NCI-H510A (cell line): ENCODE data around the gene RIC3.
"Not testable (repeated sequence)": the region's sequence is repeated elsewhere in the genome, so short reads cannot be mapped to it uniquely, and the experiment has no call there.

Experiments used
- DNase-seq: peaks from one replicate; lab custom pipeline; 2025; lab: John Stamatoyannopoulos, UW

Gene RIC3

DNA sequence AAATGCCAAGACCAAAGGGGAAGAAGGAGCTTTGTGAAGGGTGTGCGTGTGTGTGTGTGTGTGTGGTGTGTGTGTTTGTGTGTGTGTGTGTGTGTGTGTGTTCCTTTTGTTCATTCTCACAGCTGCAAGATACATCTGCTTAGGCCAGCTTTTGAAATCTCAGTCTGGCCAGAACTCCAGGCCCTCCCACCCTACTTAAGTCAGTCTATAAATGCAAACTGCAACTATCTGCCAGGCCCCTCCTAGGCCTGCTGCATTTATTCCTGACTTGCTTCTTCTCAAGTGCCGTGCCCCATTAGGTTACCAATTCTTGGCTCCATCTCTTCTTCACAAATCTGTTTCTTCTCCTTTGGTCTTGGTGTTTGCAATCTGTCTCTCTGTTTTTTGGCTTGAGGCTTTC is 21.6 kb upstream of the RIC3 start:
- DNase-seq = no peak

DNA sequence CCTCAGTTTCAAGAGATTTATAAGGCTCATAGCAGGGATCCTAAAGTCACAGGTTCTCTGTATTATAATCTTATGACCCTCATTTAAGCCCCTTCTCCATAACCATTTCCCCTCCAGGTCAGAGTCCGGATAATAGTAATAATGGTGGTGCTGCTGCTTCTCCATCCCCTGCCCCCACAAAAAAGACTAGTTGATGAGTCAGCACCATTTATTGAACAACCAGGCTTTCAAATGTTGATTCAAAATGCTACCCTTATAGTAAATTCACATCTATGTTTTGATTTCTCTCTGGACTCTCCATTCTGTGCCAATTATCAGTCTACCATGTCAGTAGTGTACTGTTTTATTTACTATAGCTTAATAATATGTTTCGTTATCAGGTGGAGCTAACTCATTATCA is 17.6 kb upstream of the RIC3 start:
- no peak for DNase-seq

DNA sequence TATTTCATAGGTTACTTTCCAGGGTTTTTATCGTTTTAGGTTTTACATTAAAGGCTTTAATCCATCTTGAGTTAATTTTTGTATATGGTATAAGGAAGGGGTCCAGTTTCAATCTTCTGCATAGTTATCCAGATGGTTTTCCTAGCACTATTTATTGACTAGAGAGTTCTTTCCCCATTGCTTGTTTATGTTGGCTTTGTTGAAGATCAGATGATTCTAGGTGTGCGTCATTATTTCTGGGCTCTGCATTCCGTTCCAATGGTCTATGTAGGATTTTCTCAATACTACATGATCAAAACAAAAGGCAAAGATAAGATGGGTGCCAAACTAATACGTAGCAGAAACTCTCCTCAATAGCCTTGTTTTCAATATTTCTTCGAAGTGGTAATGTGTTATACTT is 14.3 kb upstream of the RIC3 start:
- DNase-seq = no peak

DNA sequence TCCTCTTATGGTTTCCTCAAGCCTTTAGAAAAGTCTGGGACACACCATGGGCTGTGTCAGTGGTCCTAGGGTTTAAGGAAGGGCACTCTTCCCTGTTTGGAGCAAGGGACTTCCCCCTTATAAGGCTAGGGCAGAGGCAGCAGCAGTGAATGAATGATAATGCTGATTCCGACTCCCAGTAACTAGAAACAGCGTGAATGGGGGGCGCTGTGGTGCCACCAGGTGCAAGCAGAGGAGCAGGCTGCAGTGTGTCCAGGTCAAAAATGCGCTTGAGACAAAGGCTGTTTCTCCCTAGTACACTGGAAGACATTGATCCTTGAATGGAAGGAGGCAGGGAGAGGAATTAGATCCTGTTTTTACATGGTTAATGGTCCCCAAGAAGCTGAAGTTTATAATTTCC is 11.6 kb upstream of the RIC3 start:
- no peak for DNase-seq

DNA sequence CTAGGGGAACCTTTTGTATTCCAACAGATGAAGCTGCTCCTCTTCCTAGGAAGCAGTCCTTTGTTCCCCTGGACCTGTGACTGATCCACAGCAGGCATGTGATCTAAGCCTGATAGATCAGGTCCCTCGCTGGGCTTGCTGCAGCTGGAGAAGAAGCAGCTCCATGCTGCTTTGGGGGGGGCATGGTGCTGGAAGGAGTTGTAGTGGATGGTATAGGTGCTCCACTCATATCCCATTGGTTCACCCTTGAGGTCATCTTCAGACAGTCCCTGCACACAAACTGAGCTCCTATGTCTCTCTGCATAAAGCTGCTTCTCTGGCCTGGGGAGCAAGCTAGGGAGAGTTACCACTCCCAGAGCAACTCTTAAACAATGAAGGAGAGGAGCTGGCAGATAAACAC is 9.5 kb upstream of the RIC3 start:
- no peak for DNase-seq

DNA sequence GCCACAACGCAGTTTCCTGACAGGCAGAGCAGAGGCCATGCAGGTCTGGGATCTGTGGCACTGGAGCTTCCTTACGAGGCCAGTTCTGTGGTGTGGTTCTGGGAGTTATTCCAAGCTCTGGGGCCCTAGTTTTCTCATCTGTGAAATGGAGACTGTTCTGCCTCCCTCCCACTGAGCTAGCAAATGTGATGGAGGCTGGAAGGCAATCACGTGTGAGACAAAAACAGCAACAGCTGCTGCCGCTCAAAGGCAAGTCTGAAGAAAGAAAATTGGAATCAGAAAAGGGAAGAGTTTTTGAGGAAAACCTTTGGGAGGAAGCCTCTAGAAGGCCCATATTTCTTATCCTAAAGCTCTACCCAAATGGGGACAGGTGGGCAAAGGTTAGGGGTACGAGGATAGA is 8.3 kb upstream of the RIC3 start:
- no peak for DNase-seq

DNA sequence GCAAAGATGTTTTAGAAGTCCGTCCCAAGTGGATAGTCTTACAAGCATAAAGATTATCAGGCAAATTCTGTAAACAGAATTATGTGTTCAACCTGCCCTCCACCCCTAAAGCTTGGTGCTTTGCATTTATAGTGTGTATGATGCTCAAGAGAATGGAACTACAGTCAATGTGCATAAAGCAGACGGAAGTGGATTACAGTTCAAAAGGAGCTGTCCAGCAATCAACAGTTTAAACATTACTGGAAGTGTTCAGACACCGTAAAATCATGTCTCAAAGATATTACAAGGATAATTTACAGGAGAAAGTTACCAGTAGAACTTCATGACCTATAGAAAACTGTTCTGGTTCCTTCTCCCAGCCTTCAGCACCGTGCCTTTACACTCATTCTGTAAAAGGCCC is 1.0 kb downstream of the RIC3 start:
- no peak for DNase-seq

DNA sequence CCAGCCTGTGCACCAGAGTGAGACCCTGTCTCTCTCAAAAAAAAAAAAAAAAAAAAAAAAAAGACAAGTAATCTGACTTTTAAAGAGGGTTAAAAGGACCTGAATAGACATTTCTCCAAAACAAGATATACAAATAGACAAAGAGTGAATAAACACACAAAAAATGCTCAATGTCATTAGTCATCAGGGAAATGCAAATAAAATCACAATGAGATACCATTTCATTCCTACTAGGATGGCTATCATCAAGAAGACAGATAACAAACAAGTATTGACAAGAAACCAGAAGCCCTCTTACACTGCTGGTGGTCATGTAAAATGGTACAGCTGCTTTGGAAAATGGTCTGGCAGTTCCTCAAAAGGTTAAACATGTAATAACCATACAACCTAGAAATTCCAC is 4.1 kb downstream of the RIC3 start:
- no peak for DNase-seq

DNA sequence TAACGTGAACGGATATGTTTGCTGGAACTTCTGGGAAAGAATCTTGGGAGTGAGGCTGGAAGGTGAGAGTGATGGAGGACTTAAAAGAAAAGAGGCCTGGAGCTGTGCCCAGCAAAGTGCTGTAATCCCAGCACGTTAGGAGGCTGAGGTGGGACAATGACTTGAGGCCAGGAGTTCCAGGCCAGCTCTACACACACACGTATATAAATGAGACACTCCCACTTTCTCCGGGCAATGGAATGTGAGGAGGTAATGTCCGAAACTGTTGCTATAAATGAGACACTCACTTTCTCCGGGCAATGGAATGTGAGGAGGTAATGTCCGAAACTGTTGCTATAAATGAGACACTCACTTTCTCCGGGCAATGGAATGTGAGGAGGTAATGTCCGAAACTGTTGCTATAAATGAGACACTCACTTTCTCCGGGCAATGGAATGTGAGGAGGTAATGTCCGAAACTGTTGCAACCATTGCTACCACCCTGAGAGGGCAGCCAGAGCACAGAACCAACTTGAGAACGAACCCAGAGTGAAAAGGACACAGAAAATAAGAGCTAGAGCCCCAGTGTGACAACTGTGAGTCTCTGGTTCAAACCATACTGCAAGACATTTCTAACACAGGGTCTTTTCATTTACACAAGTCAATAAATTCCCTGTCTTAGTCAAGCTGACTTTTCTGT is 7.1 kb downstream of the RIC3 start:
- not testable (repeated sequence) for DNase-seq

DNA sequence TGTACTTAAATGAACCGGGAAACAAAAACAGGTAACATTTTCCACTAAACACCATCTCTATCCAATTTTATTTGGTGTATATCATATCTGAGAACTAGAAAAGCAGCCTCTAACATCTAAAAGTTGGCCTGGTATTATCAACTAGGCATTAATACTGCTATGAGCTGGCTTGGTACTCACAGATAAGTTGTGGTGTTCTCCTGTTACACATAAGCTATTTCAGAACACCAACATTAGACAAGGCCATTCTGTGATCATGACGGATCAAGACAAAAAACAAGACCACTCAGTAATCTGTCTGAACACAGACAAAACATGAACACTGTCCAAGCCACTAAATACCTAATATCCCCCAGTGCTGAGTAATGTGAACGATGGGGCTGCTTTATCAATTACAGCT is 11.9 kb downstream of the RIC3 start:
- no peak for DNase-seq

DNA sequence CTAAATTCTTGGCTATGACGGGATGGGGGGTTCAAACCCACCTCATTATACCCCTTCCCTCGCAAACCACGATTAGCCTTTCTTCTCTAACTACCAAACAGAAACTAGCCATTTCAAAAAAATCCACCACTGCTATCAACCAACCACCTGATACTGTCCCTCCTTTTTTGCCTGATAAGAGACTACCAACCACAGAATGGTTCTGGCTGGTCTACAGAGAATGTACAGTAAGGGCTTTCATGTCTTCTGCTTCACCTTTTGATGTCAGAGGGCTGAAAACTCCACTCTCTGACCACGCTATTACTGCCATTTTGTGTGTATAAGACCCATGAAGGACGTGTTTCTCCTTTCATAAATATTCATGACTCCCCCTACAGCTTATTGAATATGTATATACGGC is 19.1 kb downstream of the RIC3 start:
- DNase-seq = no peak

DNA sequence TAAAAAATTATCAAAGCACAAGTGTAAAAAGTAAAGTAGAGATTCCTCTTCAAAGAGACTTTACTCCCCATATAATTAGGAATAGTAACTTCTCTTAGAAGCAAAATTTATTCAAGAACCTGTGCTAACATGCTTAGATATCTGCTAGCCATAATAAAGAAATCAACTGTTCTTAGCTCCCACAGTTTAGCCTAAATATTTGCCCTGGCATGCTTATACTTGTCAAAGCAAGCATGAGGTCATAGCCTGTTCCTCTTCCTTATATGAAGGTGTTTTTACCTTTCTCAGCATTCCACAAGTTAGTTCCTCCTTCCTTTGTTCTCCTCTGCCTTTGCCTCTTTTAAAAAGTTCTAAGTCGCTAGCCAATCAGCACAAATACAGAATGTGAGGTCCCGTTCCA is 30.3 kb downstream of the RIC3 start:
- no peak for DNase-seq

DNA sequence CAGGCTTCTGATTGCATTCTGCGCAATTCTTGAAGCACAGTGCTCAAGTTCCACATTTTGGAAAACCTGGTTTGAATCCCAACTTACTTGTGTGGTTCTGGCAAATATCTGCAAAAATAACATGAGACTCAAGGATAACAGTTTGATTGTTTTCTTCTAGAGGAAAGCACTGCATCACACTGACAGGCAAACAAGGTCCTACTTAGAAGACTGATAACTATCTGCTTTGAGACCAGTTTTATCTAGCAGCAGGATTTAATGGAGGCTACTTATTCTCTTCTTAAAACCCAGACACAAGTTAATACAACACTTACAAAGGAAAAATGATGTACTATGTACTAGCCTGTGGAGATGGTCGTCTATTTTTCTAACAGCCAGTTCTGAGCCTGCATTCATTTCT is 41.4 kb downstream of the RIC3 start:
- no peak for DNase-seq

DNA sequence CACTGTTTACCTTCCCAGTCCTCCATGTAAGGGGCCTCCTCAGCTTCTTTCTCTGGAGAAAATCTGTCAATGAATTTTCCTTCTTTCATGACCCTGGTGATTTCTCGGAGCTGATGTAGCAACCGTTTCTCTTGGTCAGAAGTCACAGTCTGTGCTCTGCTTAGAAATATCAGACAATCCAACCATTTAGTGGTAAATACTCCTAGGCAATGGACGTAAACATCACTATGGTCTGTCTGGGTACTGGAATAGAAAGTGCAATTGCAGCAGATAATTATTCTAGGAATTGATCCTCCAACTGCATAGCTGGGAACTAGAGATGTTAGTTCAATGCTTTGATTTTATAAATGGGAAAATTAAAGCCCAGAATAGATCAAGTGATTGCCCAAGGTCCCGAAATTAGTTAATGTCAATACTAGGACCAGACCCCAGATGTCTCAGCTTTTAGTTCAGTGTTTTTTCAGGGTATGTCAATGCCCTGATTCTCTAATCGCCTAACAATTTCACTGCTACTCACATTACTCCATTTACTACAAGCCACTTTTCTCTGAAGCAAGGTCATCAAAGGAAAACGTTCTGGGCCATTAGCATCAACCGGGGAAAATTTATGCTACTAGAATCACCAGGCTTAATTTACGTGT is 42.1 kb downstream of the RIC3 start:
- no peak for DNase-seq

DNA sequence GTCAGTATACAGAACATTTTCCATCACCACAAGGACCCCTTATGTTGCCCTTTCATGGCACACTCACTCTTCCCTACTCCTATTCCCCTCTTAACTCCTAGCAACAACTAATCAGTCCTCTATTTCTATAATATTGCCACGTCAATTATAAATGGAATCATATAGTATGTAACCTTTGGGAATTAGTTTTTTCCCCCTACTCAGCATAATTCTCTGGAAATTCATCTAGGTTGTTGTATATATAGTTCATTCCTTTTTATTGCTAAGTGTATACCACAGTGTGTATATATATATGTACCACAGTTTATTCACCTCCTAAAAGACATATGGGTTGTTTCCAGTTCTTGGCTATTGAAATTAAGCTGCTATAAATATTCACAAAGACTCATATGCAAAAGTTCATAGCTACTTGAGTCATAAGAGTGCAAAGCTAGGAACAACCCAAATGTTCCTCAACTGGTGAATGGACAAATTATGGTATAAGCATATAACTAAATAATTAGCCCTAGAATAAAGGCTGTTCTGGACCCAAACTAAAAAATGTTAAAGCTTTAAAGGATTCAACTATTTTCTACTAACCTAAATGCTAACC is 46.6 kb downstream of the RIC3 start:
- DNase-seq = no peak

DNA sequence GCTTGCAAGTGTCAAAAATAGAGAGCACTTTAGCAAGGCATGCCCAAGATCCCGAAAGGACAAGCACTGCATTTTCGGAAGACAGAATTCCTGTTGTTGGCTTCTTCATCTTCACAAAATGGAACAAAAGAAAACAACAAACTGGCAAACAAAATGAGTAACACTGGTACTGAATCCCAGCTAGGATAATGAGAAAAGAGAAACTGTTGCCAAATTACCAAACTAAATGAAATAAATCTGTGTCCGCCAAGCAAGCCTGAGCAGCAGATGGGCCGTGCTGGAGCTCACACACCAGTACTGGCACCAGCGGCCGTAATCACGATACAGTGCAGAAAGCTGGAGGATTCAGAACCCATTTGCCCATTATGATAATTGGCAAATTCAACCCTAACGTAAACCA is 57.2 kb downstream of the RIC3 start:
- DNase-seq = no peak

DNA sequence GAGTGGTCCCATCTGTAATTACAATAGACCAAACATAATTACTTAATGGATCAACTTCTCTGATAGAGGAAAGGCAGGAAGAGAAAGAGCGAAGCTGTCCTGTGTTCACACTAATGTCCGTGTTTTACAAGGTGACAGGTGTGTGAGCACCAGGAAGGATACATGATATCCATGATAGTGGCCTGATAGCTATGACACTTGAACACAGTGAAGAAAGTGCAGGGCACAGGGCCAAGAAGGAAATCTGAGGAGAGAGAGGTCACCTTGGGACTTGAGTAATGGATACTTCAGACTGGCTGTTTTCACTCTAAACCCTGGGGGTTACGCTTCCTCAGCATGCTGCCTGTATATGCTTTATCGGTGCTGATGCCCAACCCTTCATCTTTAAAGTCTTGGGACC is 58.4 kb downstream of the RIC3 start:
- DNase-seq = no peak

DNA sequence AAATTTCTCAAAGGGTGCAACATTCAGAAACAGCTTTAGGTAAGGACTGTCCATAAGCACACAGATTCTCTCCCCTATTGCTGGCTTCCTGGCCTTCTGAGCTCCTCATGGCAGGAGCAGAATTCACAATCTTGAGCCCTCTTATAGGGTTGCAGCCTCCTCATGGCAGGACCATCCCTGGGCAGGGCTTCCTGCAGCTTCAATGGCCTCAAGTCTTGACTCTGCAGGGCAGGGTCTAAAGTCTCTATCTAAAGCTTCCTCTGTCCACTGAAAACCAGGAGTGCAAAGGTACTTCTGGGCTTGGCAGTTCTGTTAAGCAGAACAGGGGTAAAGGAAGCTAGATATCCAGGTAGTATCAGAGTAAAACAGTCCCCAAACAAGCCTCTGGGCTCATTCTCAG is 59.1 kb downstream of the RIC3 start:
- no peak for DNase-seq

DNA sequence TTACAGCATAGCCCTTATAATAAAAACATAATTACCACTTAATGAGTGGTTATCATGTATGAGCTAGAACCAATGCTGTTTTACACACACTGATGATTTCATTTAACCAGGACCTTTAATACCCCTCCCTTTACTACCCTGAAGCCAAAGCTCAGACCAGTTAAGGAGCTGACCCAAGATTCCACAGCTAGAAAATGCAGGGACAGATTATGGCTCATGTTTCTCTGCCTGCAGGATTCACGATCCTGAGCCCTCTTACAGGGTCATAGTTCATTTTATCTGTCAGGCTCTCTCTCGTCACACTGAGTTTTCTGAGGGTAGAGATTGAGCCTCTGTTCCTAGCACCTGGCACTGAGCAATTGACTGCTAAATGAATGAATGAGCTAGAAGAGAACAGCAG is 60.4 kb downstream of the RIC3 start:
- no peak for DNase-seq

DNA sequence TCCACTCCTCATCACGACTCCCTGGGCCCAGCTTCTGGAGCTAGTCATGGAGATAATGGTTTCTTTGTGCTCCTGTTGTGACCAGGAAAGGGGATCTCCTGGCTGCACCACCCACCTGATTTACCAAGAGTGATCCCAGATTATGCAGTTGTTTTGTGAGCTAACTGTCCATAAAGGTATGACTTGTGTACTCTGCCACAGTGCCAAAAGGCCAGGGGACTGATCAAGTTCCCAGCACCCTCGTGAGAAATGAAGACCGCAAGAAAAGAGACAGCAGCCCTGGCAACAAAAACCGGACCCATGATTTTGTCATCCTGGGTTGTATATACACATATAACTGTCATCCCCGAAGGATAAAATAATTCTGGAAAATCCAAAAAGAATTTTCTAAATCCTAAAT is 61.2 kb downstream of the RIC3 start:
- DNase-seq = no peak

DNA sequence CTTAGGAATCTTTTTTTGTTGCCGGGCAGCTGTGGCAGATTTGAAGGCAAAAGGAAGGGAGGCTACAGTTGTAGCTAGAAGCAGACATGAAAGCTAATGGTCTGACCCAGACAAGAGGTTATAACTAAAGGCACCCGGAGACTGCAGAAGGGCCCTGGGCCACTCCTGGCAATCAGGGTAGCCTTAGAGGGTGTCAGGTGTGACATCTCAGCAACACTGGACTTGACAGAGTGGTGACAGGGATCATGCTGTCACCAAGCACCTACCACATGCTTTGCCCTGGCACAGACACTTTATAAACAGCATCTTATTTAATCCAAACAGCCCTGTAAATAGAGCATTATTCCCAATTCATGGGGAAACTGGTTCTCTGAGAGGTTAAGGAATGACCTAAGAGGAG is 62.1 kb downstream of the RIC3 start:
- no peak for DNase-seq

DNA sequence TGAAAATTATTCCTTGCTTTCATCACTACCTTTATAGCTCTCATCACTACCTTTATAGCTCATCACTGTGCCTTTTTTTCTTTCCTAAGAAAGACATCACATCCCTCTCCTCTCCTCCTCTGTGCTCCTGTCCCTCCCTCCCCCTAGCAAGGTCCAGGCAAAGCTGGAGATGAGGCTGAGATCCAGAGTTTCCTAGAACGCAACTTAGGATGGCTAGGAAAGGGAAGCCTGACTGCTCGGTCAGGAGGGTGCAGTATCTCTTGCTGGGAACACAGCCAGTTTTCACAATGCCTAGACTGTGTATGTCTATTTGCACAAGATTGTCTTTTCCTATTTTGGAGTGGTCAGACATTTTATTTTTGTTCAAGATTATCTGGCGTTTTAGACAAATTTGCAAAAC is 63.2 kb downstream of the RIC3 start:
- no peak for DNase-seq

DNA sequence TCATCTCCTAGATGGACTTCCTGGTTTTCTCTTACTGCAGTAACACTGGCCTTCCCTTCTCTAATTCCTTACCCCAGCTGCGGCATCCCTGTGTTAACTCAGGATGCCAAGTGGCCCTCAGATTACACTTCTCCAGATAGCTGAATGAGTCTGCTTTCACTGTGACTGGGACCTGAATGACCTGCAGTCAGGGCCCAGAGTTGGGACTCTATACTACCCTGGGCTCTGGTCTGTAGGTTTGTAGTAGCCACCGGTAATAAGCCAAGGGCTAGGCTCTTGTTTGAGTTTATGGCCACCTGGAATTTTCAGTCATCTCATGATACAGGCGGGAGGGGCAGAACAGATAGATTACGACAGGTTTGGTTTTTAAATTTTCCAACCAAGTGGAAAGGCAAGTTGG is 63.7 kb downstream of the RIC3 start:
- DNase-seq = no peak

DNA sequence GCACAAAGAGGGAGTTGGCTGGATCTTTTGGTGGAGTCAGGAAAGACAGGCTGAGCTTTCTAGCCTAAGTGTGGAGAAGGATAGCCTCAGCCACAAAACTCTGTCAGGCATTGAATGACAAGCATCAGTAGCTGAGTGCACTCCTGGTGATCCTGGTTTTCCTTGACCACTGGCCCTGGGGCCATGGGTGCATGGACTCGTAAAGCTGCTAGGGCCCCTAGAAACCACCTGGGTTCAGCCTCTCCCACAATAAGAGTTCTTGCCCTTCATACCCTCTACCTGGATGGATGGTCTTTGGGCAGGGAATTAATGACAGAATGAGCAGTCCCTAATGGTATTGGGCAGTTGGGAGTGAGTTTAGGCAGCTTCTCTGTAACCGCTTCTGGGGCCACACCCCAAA is 64.9 kb downstream of the RIC3 start:
- no peak for DNase-seq
